H1 (cell line): Measurements from ENCODE around the gene RERE. TPM values are rescaled to one million over a fixed set of nuclear protein-coding genes. Genes with fewer than 3 reads are reported as not detected.

Experiments
- CTCF ChIA-PET: fragments of 300-600 bp; sonication (Branson Sonifier 250); formaldehyde crosslinking; loops from one replicate; lab custom pipeline; 2021; ENCODE audit not compliant: partially characterized antibody; lab: Charles Lee
- POLR2A ChIA-PET: fragments of 300-600 bp; sonication (Branson Sonifier 250); formaldehyde crosslinking; loops from one replicate; lab custom pipeline; 2021; ENCODE audit warnings: inconsistent platforms; ENCODE audit not compliant: partially characterized antibody; lab: Charles Lee
- DNase-seq, 2 experiments: peaks; one replicate each; pipeline versions ENCODE4 v3.0.0 to v3.0.0-alpha.2; 2010 to 2022; ENCODE audit warnings: low spot score in 2 of 2, low read depth in 1 of 2, mixed read lengths in 1 of 2
- FAIRE-seq: peaks from 2 replicates; lab custom pipeline; 2011; peaks lifted over from hg19 to GRCh38; lab: Jason Lieb, UNC
- H2AFZ ChIP-seq: 2 replicates; pipeline ENCODE4 v1.8.1; 2012; ENCODE audit warnings: low read length, inconsistent platforms
- H2AK5ac ChIP-seq: 2 replicates; pipeline ENCODE4 v1.6.1; 2013; ENCODE audit warnings: low read depth, low read length
- H2BK120ac ChIP-seq: replicated peaks from 2 replicates; pipeline ENCODE3; 2013; ENCODE audit warnings: low read depth, low read length, inconsistent platforms
- H2BK12ac ChIP-seq: 2 replicates; pipeline ENCODE4 v1.6.1; 2013; ENCODE audit warnings: low read depth, low read length
- H2BK15ac ChIP-seq: 2 replicates; pipeline ENCODE4 v1.6.1; 2013; ENCODE audit warnings: low read length
- H2BK20ac ChIP-seq: 2 replicates; pipeline ENCODE4 v1.6.1; 2013; ENCODE audit warnings: low read length
- H2BK5ac ChIP-seq: 2 replicates; pipeline ENCODE4 v1.6.1; 2013; ENCODE audit warnings: low read depth, low read length
- H3K14ac ChIP-seq: 2 replicates; pipeline ENCODE4 v1.6.1; 2013; ENCODE audit warnings: inconsistent platforms; ENCODE audit not compliant: insufficient read length
- H3K18ac ChIP-seq: 2 replicates; pipeline ENCODE4 v1.6.1; 2013; ENCODE audit warnings: low read length; ENCODE audit errors: extremely low read depth
- H3K23ac ChIP-seq: 2 replicates; pipeline ENCODE4 v1.6.1; 2013; ENCODE audit warnings: inconsistent platforms; ENCODE audit not compliant: insufficient read length
- H3K23me2 ChIP-seq: 2 replicates; pipeline ENCODE4 v1.6.1; 2013; ENCODE audit warnings: low read depth, low read length
- H3K27ac ChIP-seq: 2 replicates; pipeline ENCODE4 v1.6.1; 2011; ENCODE audit warnings: low read depth, low read length, inconsistent platforms
- H3K27me3 ChIP-seq, 4 experiments: replicated peaks in 1 of 4; 1 replicate in 1 of 4; 2 replicates in 3 of 4; pipeline versions ENCODE4 v1.6.1 to v1.8.1; 2011 to 2013; ENCODE audit warnings: low read length in 3 of 4, mild to moderate bottlenecking in 3 of 4, inconsistent platforms in 2 of 4, mixed read lengths in 2 of 4, moderate library complexity in 1 of 4; ENCODE audit not compliant: control insufficient read depth in 3 of 4, insufficient read depth in 3 of 4; ENCODE audit errors: extremely low read depth in 1 of 4
- H3K36me3 ChIP-seq, 4 experiments: 2 replicates each; pipeline versions ENCODE4 v1.6.1 to v1.8.1; 2011 to 2013; ENCODE audit warnings: mild to moderate bottlenecking in 4 of 4, low read length in 3 of 4, moderate library complexity in 2 of 4, control low read depth in 1 of 4, inconsistent platforms in 1 of 4; ENCODE audit not compliant: insufficient read depth in 4 of 4, control insufficient read depth in 2 of 4
- H3K4ac ChIP-seq: replicated peaks from 2 replicates; pipeline ENCODE3; 2013; ENCODE audit warnings: low read length, low read depth, mixed read lengths, inconsistent platforms; ENCODE audit not compliant: insufficient read length
- H3K4me1 ChIP-seq, 4 experiments: replicated peaks in 1 of 4; 1 replicate in 1 of 4; 2 replicates in 3 of 4; pipeline versions ENCODE4 v1.6.1 to v1.8.1; 2011 to 2013; ENCODE audit warnings: low read length in 3 of 4, inconsistent platforms in 2 of 4, mixed read lengths in 1 of 4; ENCODE audit not compliant: insufficient read depth in 4 of 4, control insufficient read depth in 3 of 4
- H3K4me2 ChIP-seq, 2 experiments: 2 replicates each; pipeline versions ENCODE4 v1.6.1 to v1.8.1; 2011 to 2013; ENCODE audit warnings: low read depth in 2 of 2, low read length in 2 of 2, control low read depth in 1 of 2, inconsistent platforms in 1 of 2, mild to moderate bottlenecking in 1 of 2; ENCODE audit not compliant: insufficient read depth in 1 of 2
- H3K4me3 ChIP-seq, 4 experiments: fragments of 200-600, 300-600 bp in 1 of 4; sonication (generic), shearing (Covaris generic), sonication (Bioruptor Twin) in 1 of 4; 2 replicates each; pipeline versions ENCODE4 v1.5.1 to v1.8.1; 2011 to 2016; ENCODE audit warnings: low read length in 4 of 4, low read depth in 3 of 4, control low read depth in 2 of 4, inconsistent platforms in 2 of 4, mild to moderate bottlenecking in 2 of 4, mixed read lengths in 1 of 4, moderate library complexity in 1 of 4; ENCODE audit not compliant: insufficient read depth in 2 of 4; ENCODE audit errors: extremely low read depth in 1 of 4
- H3K56ac ChIP-seq: replicated peaks from 2 replicates; pipeline ENCODE3; 2013; ENCODE audit warnings: low read depth, mild to moderate bottlenecking, mixed read lengths, low read length, inconsistent platforms; ENCODE audit not compliant: insufficient read length
- H3K79me1 ChIP-seq: 2 replicates; pipeline ENCODE4 v1.6.1; 2013; ENCODE audit warnings: low read depth, low read length, control low read depth
- H3K79me2 ChIP-seq, 2 experiments: 2 replicates each; pipeline versions ENCODE4 v1.6.1 to v1.8.1; 2012 to 2013; ENCODE audit warnings: low read length in 2 of 2, mild to moderate bottlenecking in 2 of 2, inconsistent platforms in 1 of 2; ENCODE audit not compliant: insufficient read depth in 2 of 2, control insufficient read depth in 1 of 2
- H3K9ac ChIP-seq, 4 experiments: replicated peaks in 1 of 4; 1 replicate in 1 of 4; 2 replicates in 3 of 4; pipeline versions ENCODE4 v1.6.1 to v1.8.1; 2011 to 2013; ENCODE audit warnings: low read depth in 3 of 4, low read length in 3 of 4, control low read depth in 2 of 4, mild to moderate bottlenecking in 2 of 4, moderate library complexity in 2 of 4, inconsistent platforms in 1 of 4; ENCODE audit errors: extremely low read depth in 1 of 4
- H3K9me3 ChIP-seq, 2 experiments: 2 replicates each; pipeline versions ENCODE4 v1.6.1 to v1.8.1; 2012 to 2013; ENCODE audit warnings: mild to moderate bottlenecking in 2 of 2, moderate library complexity in 2 of 2, control low read depth in 1 of 2, inconsistent platforms in 1 of 2, low read depth in 1 of 2, low read length in 1 of 2, mixed read lengths in 1 of 2; ENCODE audit not compliant: insufficient read depth in 2 of 2
- H4K20me1 ChIP-seq, 2 experiments: replicated peaks in 1 of 2; 2 replicates each; pipeline versions ENCODE3 to v1.8.1; 2011 to 2013; ENCODE audit warnings: inconsistent platforms in 2 of 2, low read length in 2 of 2, mild to moderate bottlenecking in 1 of 2; ENCODE audit not compliant: insufficient read depth in 2 of 2, control insufficient read depth in 1 of 2
- H4K5ac ChIP-seq: 2 replicates; pipeline ENCODE4 v1.6.1; 2013; ENCODE audit warnings: low read length, low read depth, mixed read lengths, inconsistent platforms; ENCODE audit not compliant: insufficient read length
- H4K8ac ChIP-seq: 2 replicates; pipeline ENCODE4 v1.8.0; 2013; ENCODE audit warnings: mild to moderate bottlenecking, moderate library complexity, low read length, inconsistent platforms; ENCODE audit not compliant: insufficient read depth; ENCODE audit errors: extremely low read depth
- H4K91ac ChIP-seq: replicated peaks from 2 replicates; pipeline ENCODE3; 2013; ENCODE audit warnings: low read length, mixed read lengths, inconsistent platforms; ENCODE audit not compliant: insufficient read length
- ASH2L ChIP-seq: fragments of 200-600, 300-600 bp; sonication (generic); IDR thresholded peaks from one replicate; pipeline ENCODE4 v1.7.1; 2017; ENCODE audit warnings: low read length
- BACH1 ChIP-seq: IDR thresholded peaks from 2 replicates; pipeline ENCODE4 v1.6.1; 2012; ENCODE audit warnings: low read length, improper control_type of control experiment
- BCL11A ChIP-seq, 2 experiments: IDR thresholded peaks; one replicate each; pipeline ENCODE4 v1.6.1; 2011; ENCODE audit warnings: low read depth in 2 of 2, low read length in 2 of 2, mild to moderate bottlenecking in 2 of 2
- CREB1 ChIP-seq: IDR thresholded peaks from 2 replicates; pipeline ENCODE4 v1.6.1; 2012; ENCODE audit warnings: inconsistent platforms
- EP300 ChIP-seq, 2 experiments: IDR thresholded peaks; 1 replicate in 1 of 2; 2 replicates in 1 of 2; pipeline ENCODE4 v1.6.1; 2011 to 2012; ENCODE audit warnings: low read depth in 2 of 2, low read length in 2 of 2, mild to moderate bottlenecking in 2 of 2, borderline replicate concordance in 1 of 2, inconsistent platforms in 1 of 2, moderate library complexity in 1 of 2
- FOSL1 ChIP-seq: IDR thresholded peaks from 2 replicates; pipeline ENCODE4 v1.6.1; 2011; ENCODE audit warnings: mild to moderate bottlenecking, low read depth, low read length, moderate library complexity; ENCODE audit not compliant: insufficient read depth
- KDM5A ChIP-seq: fragments of 200-600 bp; IDR thresholded peaks from 2 replicates; pipeline ENCODE4 v1.7.1; 2012; ENCODE audit warnings: mild to moderate bottlenecking, low read length, inconsistent platforms, mixed read lengths
- POU5F1 ChIP-seq: IDR thresholded peaks from 2 replicates; pipeline ENCODE4 v1.6.1; 2011; ENCODE audit warnings: low read depth, mild to moderate bottlenecking, low read length, moderate library complexity
- RNF2 ChIP-seq: fragments of 200-900, 300-1000 bp; sonication (generic); IDR thresholded peaks from 2 replicates; pipeline ENCODE4 v1.7.1; 2016; ENCODE audit warnings: borderline replicate concordance, low read depth, mild to moderate bottlenecking, antibody characterized with exemption, low read length; ENCODE audit not compliant: poor library complexity, severe bottlenecking; ENCODE audit errors: missing control alignments
- SIRT6 ChIP-seq: IDR thresholded peaks from one replicate; pipeline ENCODE4 v1.7.1; 2012; ENCODE audit warnings: low read length, inconsistent platforms
- SIX5 ChIP-seq: IDR thresholded peaks from 2 replicates; pipeline ENCODE4 v1.6.1; 2011; ENCODE audit warnings: mild to moderate bottlenecking, low read depth, low read length
- SUZ12 ChIP-seq: fragments of 200-600 bp; sonication (generic); IDR thresholded peaks from 2 replicates; pipeline ENCODE4 v1.6.1; 2012; ENCODE audit warnings: mild to moderate bottlenecking, inconsistent platforms, low read length, moderate library complexity, mixed read lengths
- TAF1 ChIP-seq: IDR thresholded peaks from 2 replicates; pipeline ENCODE4 v1.6.1; 2011; ENCODE audit warnings: mild to moderate bottlenecking, low read depth, low read length
- USF2 ChIP-seq: IDR thresholded peaks from 2 replicates; pipeline ENCODE4 v1.6.1; 2011; ENCODE audit warnings: low read length, improper control_type of control experiment
- WGBS, 2 experiments: shearing (Covaris generic) in 1 of 2; methylation state at CpG; one replicate each; pipeline versions ENCODE4 v1.1.6 to v1.1.7; 2013 to 2015; ENCODE audit warnings: low lambda C conversion rate in 2 of 2, mixed read lengths in 2 of 2, inconsistent platforms in 1 of 2, low coverage in 1 of 2, missing lambda C conversion rate in 1 of 2; ENCODE audit not compliant: insufficient replicate concordance in 2 of 2, insufficient coverage in 1 of 2, insufficient read length in 1 of 2; ENCODE audit errors: extremely low coverage in 1 of 2, missing lambda C conversion rate in 1 of 2; 5-methylcytosine and 5-hydroxymethylcytosine counted together
- polyA plus RNA-seq, 7 experiments: library from polyadenylated mRNA; depleted of rRNA in 3 of 7; stranded (reverse) in 5 of 7; unstranded in 2 of 7; fragments of >200 nt in 5 of 7; fragments of 200-250 nt in 2 of 7; gene quantifications; 1 replicate in 5 of 7; 2 replicates in 1 of 7; 4 replicates in 1 of 7; pipeline versions ENCODE4 v1.2.1 to v1.2.3, GENCODE V29; 2011 to 2013; ENCODE audit warnings: missing spikeins in 2 of 7, mixed read lengths in 2 of 7
- total RNA-seq: library from RNA; stranded (reverse); fragmentation: NEBNext Ultra II Directional; extraction: Animal tissue kit (Norgen Biotek cat#: 25700); gene quantifications from 2 replicates; pipeline ENCODE4 v1.2.1, GENCODE V29; 2021

The RERE gene
- total and polyA plus RNA-seq, 2 of the 8 experiments (the other 6 are each of a cell fraction or from before 2014, with no cell fraction given), result 15.3 to 142 TPM

DNA sequence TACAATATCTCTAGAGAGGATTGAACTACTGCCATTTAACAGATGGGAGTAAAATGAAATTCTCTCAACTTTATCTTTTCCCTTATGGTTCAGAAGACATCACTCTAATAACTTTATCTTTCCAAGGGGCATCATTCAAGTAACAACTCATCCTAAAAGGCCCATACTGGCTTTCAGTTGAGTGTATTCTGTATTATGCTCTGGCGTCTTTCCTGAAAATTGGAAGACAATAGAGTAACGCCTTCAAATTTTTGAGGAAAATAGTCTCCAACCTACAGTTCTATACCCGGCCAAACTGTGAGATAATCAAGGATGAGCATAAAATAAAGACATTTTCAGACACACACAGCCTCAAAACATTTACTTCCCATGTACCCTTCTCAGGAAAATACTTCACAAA, 103.3 kb downstream of the RERE start:
- H2BK120ac ChIP-seq, result no peak overlapping the region
- no peak overlapping the region for H3K27ac ChIP-seq
- no peak overlapping the region for H2AFZ ChIP-seq
- H3K4me3 ChIP-seq, result no peak overlapping the region
- FAIRE-seq (no peak), DNase-seq (no peak)
- H2BK5ac ChIP-seq, result no peak overlapping the region
- no peak overlapping the region for H3K4me2 ChIP-seq
- CTCF ChIA-PET, result no interaction called here
- no peak overlapping the region for H3K56ac ChIP-seq
- no peak overlapping the region for H3K14ac ChIP-seq
- H3K23ac ChIP-seq, result no peak overlapping the region
- no peak overlapping the region for H3K4ac ChIP-seq
- H4K5ac ChIP-seq, result no peak overlapping the region
- H2AK5ac ChIP-seq, result no peak overlapping the region
- no peaks in the 10 kb centered on the region for H3K79me1 ChIP-seq
- H2BK12ac ChIP-seq, result no peak overlapping the region
- POLR2A ChIA-PET, result no interaction called here
- no peak overlapping the region for H4K91ac ChIP-seq
- H2BK20ac ChIP-seq, result no peak overlapping the region
- peaks cover 2 to 3% of the 10 kb centered on the region in 2 experiments for H4K20me1 ChIP-seq
- no peak overlapping the region for H3K18ac ChIP-seq
- H2BK15ac ChIP-seq, result no peak overlapping the region
- no peak overlapping the region for H3K9ac ChIP-seq
- H3K4me1 ChIP-seq, result peaks cover 0 to 22% (median 8%) of the 10 kb centered on the region in 4 experiments; a peak in 5 of 7 replicates
- peaks cover 0 to 89% of the 10 kb centered on the region in 2 experiments; a peak in 3 of 4 replicates for H3K79me2 ChIP-seq
- no peaks in the 10 kb centered on the region for H3K27me3 ChIP-seq
- H3K36me3 ChIP-seq, result no peaks in the 10 kb centered on the region
- H4K8ac ChIP-seq, result no peak overlapping the region
- WGBS, 2 experiments, result 89% methylated on average over 3 of the region's 3 CpGs; no CpG with 5 or more reads in 1 of the 2 experiments
- no peaks in the 10 kb centered on the region for H3K9me3 ChIP-seq
- H3K23me2 ChIP-seq, result no peaks in the 10 kb centered on the region
- TF ChIP-seq POU5F1 (no peak), BACH1 (no peak), CREB1 (no peak), SIRT6 (no peak), RNF2 (no peak), ASH2L (no peak), USF2 (no peak), FOSL1 (no peak), SUZ12 (no peak), EP300 (IDR thresholded peaks at IDR 0.05; ENCODE audit: borderline replicate concordance in 1 of 2, low read depth in 2 of 2, low read length in 2 of 2) (no peak), TAF1 (no peak), SIX5 (no peak), KDM5A (no peak), BCL11A (IDR thresholded peaks at IDR 0.05; ENCODE audit: low read depth in 2 of 2, low read length in 2 of 2) (no peak)
